D721Med (cell line): ENCODE measurements around the gene ANKH.

Experiments
- DNase-seq: peaks from one replicate; pipeline ENCODE4 v3.0.0; 2011; ENCODE audit warnings: low spot score; ENCODE audit not compliant: insufficient read length
- FAIRE-seq: peaks from 2 replicates; lab custom pipeline; 2011; peaks lifted over from hg19 to GRCh38; lab: Jason Lieb, UNC
- TF ChIP-seq, protein P1 (sequence below): IDR thresholded peaks from 2 replicates; pipeline ENCODE4 v1.5.1; 2012; ENCODE audit warnings: mild to moderate bottlenecking, control low read depth; ENCODE audit not compliant: insufficient read depth; ENCODE audit errors: missing control alignments

The ANKH gene

DNA sequence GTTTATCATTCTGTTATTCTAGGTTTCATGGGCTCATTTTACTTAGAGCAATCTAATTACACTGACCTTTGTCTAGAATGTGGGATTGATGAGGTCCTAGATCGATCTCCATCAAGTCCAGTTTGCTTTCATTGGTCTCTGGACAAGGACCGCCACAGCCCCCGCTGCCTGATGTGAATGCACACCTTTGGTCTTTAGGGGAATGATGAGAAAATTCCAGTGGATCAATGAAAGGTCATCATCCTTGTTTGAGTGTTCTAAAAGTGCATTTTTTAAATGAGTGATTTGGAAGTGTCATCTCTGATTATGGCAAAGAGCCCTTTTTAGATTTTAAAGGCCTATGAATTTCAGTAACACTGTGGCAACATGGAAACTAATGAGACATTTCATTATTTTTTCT is 2.2 kb upstream of the ANKH start:
- TF ChIP-seq, protein P1, sequence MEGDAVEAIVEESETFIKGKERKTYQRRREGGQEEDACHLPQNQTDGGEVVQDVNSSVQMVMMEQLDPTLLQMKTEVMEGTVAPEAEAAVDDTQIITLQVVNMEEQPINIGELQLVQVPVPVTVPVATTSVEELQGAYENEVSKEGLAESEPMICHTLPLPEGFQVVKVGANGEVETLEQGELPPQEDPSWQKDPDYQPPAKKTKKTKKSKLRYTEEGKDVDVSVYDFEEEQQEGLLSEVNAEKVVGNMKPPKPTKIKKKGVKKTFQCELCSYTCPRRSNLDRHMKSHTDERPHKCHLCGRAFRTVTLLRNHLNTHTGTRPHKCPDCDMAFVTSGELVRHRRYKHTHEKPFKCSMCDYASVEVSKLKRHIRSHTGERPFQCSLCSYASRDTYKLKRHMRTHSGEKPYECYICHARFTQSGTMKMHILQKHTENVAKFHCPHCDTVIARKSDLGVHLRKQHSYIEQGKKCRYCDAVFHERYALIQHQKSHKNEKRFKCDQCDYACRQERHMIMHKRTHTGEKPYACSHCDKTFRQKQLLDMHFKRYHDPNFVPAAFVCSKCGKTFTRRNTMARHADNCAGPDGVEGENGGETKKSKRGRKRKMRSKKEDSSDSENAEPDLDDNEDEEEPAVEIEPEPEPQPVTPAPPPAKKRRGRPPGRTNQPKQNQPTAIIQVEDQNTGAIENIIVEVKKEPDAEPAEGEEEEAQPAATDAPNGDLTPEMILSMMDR = no peak

DNA sequence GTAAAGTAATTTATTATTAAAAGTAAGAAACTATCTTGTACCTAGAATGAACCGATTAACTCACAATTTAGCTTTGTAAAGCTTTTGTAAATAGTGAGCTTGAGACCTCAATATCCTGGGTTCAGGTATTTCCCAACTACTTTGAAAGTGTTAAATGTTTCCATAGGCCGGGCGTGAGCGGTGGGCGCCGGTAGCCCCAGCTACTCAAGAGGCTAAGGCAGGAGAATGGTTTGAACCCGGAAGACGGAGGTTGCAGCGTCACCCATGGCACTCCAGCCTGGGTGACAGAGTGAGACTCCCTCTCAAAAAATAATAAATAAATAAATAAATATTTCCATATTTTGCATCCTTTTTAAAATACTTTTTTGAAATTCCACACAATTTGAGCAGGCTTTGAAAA is 1.5 kb upstream of the ANKH start:
- no peak for FAIRE-seq
- TF ChIP-seq, protein P1 = no peak

More for the DNA sequence above, 2.2 kb upstream of the ANKH start:
- no peak for FAIRE-seq
- DNase-seq = no peak

DNA sequence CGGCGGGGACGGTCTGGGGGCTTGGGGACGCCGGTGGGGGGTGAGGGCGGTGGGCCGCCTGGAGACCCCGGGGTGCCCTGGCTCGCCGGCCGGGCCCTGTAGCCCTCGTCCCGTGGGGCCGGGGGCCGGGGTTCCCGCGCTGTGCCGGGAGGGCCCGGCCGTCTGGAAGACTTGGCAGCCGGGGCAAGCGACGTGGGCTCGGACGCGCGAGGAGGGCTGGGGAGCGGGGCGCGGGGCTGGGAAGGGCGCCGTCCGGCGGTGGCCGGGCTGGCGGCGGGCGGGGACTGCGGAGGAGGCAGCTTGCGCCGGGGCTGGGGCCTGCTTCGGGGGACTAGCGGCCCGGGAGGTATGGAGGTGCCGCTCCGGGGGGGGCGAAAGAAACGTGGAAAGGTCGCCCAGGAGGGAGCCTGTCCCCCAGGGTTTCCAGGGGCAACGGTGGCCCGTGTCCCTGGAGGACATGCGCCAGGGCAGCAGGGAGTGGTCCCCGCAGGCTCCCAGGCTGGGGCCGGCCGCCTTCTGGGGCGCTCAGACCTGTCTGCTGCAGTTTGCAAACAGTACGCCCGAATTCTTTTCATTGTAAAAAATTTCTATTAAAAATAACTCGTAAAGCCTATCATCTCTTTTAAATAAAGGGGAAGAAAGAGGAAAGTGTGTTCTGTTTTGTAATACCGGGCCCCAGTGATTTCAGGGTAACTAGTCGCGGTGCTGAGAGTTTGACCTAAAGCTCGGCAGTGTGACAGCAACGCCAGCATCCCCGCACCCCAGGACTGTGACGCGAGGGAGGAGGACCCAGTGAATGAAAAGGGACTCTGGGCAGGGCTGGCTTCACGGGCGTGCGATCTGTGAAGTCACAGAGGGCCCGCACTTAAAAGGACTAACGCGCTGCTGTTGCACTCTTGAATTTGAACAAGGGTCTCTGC is 752 bp upstream of the ANKH start:
- FAIRE-seq = no peak
- TF ChIP-seq, protein P1 = no peak
- DNase-seq = no peak

More for the DNA sequence above, 1.5 kb upstream of the ANKH start:
- no peak for DNase-seq

DNA sequence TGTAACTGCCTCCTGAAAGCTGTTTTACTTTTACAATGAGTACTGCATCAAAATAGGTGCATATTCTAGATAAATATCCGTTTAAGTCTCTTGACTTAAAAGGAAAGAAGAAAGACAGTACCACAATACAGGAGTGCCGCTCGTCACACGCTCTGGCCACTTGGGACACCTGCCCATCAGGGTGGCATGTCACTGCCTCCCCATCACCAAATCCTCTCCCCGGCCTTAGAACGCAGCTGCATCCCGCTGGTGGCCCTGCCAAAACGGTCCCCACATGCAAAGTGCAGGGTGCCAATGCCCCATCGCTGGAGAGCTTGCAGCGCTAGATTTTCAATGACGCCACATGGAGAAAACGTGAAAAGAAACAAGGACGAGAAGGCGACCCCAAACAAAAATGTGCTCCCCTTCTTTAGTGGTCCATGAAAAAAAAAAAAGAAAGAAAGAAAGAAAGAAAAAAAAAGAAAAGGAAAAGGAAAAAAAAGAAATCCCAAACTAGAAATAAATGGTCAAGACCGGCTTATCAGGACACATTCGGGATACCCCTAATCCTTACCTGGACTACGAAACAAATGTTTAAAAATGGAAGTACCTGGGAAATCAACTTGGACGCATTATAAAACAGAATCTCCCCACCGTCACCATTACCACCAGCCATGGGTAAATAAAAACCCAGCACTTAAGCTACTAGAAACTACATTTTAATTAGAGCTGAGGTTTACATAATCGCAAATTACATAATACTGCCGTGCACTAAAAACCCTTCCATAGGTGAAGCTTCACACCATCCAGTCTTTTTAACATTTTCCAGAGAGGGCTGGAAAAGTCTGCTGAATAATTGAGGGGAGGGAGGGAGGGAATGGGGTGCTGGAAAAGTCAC is 1.0 kb downstream of the ANKH start:
- FAIRE-seq = no peak
- DNase-seq = no peak
- TF ChIP-seq, protein P1 = no peak

DNA sequence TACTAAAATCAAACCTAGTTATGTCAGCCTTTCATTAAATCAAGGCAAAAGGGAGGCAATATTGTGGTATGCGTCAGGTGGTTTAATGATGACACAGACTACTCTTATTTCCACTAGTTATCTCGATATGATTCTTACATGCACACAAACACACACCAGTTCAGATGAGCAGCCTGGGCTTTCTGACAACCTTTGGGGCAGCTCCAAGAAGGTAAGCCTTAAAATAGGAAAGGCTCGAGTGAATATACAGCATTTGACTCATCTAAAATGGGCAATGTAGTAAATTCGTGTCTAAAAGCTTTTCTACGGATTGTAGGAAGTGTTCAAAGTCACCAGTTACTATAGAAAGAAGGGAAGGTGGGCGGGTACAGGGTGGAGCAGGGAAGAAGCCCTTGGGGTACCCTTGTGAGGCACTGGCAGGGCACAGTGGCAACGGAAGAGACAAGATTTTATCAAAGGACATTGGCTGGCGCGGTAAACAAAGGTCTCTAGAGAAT is 1.9 kb downstream of the ANKH start:
- DNase-seq (no peak), FAIRE-seq (no peak)
- TF ChIP-seq, protein P1 = no peak

- TF ChIP-seq, protein P1 = no peak
- FAIRE-seq (no peak), DNase-seq (no peak)
Observed at GRCh38 chr5:14869233-14869632, 2.3 kb downstream of the ANKH start.
